ENCODE data around the gene SH3GL1. TPM values are rescaled to one million over a fixed set of nuclear protein-coding genes. Genes with fewer than 3 reads are reported as not detected.

The SH3GL1 gene
- total RNA-seq, 2 donors from 2014 or later, result 35.4 to 54.7 TPM

- peaks cover 46% of the 10 kb centered on the region for H3K4me1 ChIP-seq (replicated peaks)
Measured at GRCh38 chr19:4370418-4371041, 29.8 kb downstream of the SH3GL1 start.

GRCh38 chr19:4369888-4370260 lies 30.5 kb downstream of the SH3GL1 start:
- Histone ChIP-seq H3K27ac (peak overlapping the region; percentile 78 to 82), H3K27me3 (replicated peaks; ENCODE audit: insufficient read depth) (no peaks in the 10 kb centered on the region), H3K36me3 (no peaks in the 10 kb centered on the region), H3K9me3 (no peaks in the 10 kb centered on the region), H3K4me3 (no peak overlapping the region), H3K4me1 (replicated peaks) (peaks cover 40% of the 10 kb centered on the region)
- no peak for DNase-seq (ENCODE audit: low spot score)
- WGBS, result 72% methylated on average over 14 of the region's 21 CpGs
- intact Hi-C loops (cut with DNase I), result no loop called here
- no peak for TF ChIP-seq POLR2A (IDR thresholded peaks at IDR 0.05)
- TF ChIP-seq CTCF (IDR thresholded peaks at IDR 0.05), result peak; percentile 16 to 72 (median 32)
- TF ChIP-seq POLR2AphosphoS5 (IDR thresholded peaks at IDR 0.05), result no peak

More at GRCh38 chr19:4370418-4371041, 29.8 kb downstream of the SH3GL1 start:
- Histone ChIP-seq H3K4me3 (no peak overlapping the region), H3K27ac (peak overlapping the region; percentile 78 to 82), H3K27me3 (replicated peaks; ENCODE audit: insufficient read depth) (no peaks in the 10 kb centered on the region), H3K36me3 (no peaks in the 10 kb centered on the region), H3K9me3 (no peaks in the 10 kb centered on the region)
- no peak for DNase-seq (ENCODE audit: low spot score)
- no peak for TF ChIP-seq POLR2AphosphoS5 (IDR thresholded peaks at IDR 0.05)
- TF ChIP-seq POLR2A (IDR thresholded peaks at IDR 0.05), result no peak
- TF ChIP-seq CTCF (IDR thresholded peaks at IDR 0.05), result no peak
- intact Hi-C loops (cut with DNase I), result no loop called here
- WGBS, result 87% methylated on average over 15 of the region's 15 CpGs

- peak; percentile 77 for DNase-seq (ENCODE audit: low spot score)
- WGBS, result 33% methylated on average over 25 of the region's 25 CpGs
- intact Hi-C loops (cut with DNase I), result no loop called here
- Histone ChIP-seq H3K27me3 (replicated peaks; ENCODE audit: insufficient read depth) (no peaks in the 10 kb centered on the region), H3K9me3 (no peaks in the 10 kb centered on the region), H3K36me3 (no peaks in the 10 kb centered on the region), H3K27ac (peak overlapping the region; percentile 78 to 82), H3K4me3 (peak overlapping the region in 1 of 2 donors; percentile 10), H3K4me1 (replicated peaks) (peaks cover 35% of the 10 kb centered on the region)
- TF ChIP-seq POLR2AphosphoS5 (IDR thresholded peaks at IDR 0.05), result peak; percentile 59
- TF ChIP-seq POLR2A (IDR thresholded peaks at IDR 0.05), result peak; percentile 70
- TF ChIP-seq CTCF (IDR thresholded peaks at IDR 0.05), result peak in 2 of 4 experiments; percentile 10 to 11
Measured at GRCh38 chr19:4369109-4369887, 31.0 kb downstream of the SH3GL1 start.

GRCh38 chr19:4368128-4368820 lies 32.1 kb downstream of the SH3GL1 start:
- peaks cover 30% of the 10 kb centered on the region for H3K4me1 ChIP-seq (replicated peaks)
- no peak overlapping the region for H3K4me3 ChIP-seq
- no peak for TF ChIP-seq POLR2A (IDR thresholded peaks at IDR 0.05)
- no peak for TF ChIP-seq POLR2AphosphoS5 (IDR thresholded peaks at IDR 0.05)
- no peak for TF ChIP-seq CTCF (IDR thresholded peaks at IDR 0.05)
- intact Hi-C loops (cut with DNase I), result no loop called here
- H3K27ac ChIP-seq, result peak overlapping the region; percentile 78 to 82
- DNase-seq (ENCODE audit: low spot score), result no peak
- no peaks in the 10 kb centered on the region for H3K9me3 ChIP-seq
- WGBS, result 36% methylated on average over 19 of the region's 19 CpGs
- peaks cover 0 to 7% of the 10 kb centered on the region in 2 donors for H3K36me3 ChIP-seq
- no peaks in the 10 kb centered on the region for H3K27me3 ChIP-seq (replicated peaks; ENCODE audit: insufficient read depth)

Measured in prostate gland (tissue), 2 donors.